HG03571 (cell line): Measurements from ENCODE around the gene AKAP6.

ENCODE experiments used
- ATAC-seq: cut with Tn5 transposase; IDR thresholded peaks from one replicate; pipeline ENCODE4 v1.9.1; 2021; ENCODE audit not compliant: unreplicated experiment

Gene AKAP6

GRCh38 chr14:32883188-32883587 lies 554.1 kb downstream of the AKAP6 start:
- ATAC-seq: no peak
